ENCODE data around the gene PREPL.
"Not testable (repeated sequence)": the region's sequence is repeated elsewhere in the genome, so short reads cannot be mapped to it uniquely, and the experiment has no call there.

GRCh38 chr2:44303766-44304165, 57.5 kb downstream of the PREPL start:
- not testable (repeated sequence) for TF ChIP-seq EZH2 (IDR thresholded peaks at IDR 0.05; ENCODE audit: insufficient read depth, poor library complexity, severe bottlenecking); EZH2phosphoT487 (IDR thresholded peaks at IDR 0.05; ENCODE audit: insufficient read depth, low read depth)
